Endodermal cell (in vitro differentiated cells): ENCODE results near the gene DPPA2. TPM values are rescaled to one million over a fixed set of nuclear protein-coding genes. Genes with fewer than 3 reads are reported as not detected.
A peak's percentile ranks its signal among the peaks of the same experiment; 100 is the strongest.

ENCODE experiments used
- DNase-seq: peaks from one replicate; pipeline ENCODE4 v3.0.0-alpha.2; 2017
- H3K27ac ChIP-seq: 2 replicates; pipeline ENCODE4 v1.5.1; 2013; ENCODE audit warnings: mild to moderate bottlenecking, low read depth, low read length, moderate library complexity
- H3K27me3 ChIP-seq: 2 replicates; pipeline ENCODE4 v1.6.1; 2013; ENCODE audit warnings: mild to moderate bottlenecking, low read length, moderate library complexity; ENCODE audit not compliant: insufficient read depth, control insufficient read depth, poor library complexity, severe bottlenecking
- H3K36me3 ChIP-seq: 2 replicates; pipeline ENCODE4 v1.7.0; 2013; ENCODE audit warnings: mild to moderate bottlenecking, low read length, moderate library complexity; ENCODE audit not compliant: control insufficient read depth, insufficient read depth
- H3K4me1 ChIP-seq: one replicate; pipeline ENCODE4 v1.7.0; 2013; ENCODE audit warnings: low read length; ENCODE audit not compliant: control insufficient read depth, insufficient read depth
- H3K4me3 ChIP-seq: 2 replicates; pipeline ENCODE4 v1.5.1; 2013; ENCODE audit warnings: mild to moderate bottlenecking, low read length, moderate library complexity
- H3K9ac ChIP-seq: 2 replicates; pipeline ENCODE4 v1.6.1; 2013; ENCODE audit warnings: mild to moderate bottlenecking, low read length, moderate library complexity; ENCODE audit not compliant: poor library complexity, severe bottlenecking; ENCODE audit errors: extremely low read depth
- H3K9me3 ChIP-seq: 2 replicates; pipeline ENCODE4 v1.6.1; 2013; ENCODE audit warnings: mild to moderate bottlenecking, low read length, moderate library complexity; ENCODE audit not compliant: control insufficient read depth
- H3K27ac Mint-ChIP-seq: 2 replicates; pipeline ENCODE4 v1.8.0; 2020; ENCODE audit warnings: mixed read lengths
- H3K27me3 Mint-ChIP-seq: 2 replicates; pipeline ENCODE4 v1.8.0; 2021; ENCODE audit warnings: mild to moderate bottlenecking, mixed read lengths; ENCODE audit not compliant: insufficient read depth
- H3K36me3 Mint-ChIP-seq: 2 replicates; pipeline ENCODE4 v1.8.0; 2020; ENCODE audit warnings: low read depth, mixed read lengths
- H3K4me1 Mint-ChIP-seq: 2 replicates; pipeline ENCODE4 v1.8.0; 2020; ENCODE audit warnings: mixed read lengths
- H3K4me3 Mint-ChIP-seq: 2 replicates; pipeline ENCODE4 v1.8.0; 2020; ENCODE audit warnings: mild to moderate bottlenecking, moderate library complexity, mixed read lengths
- H3K9me3 Mint-ChIP-seq: 2 replicates; pipeline ENCODE4 v1.8.0; 2020; ENCODE audit warnings: mild to moderate bottlenecking, mixed read lengths
- CTCF ChIP-seq: fragments of 200-600 bp; sonication (generic); conservative IDR thresholded peaks from 2 replicates; pipeline ENCODE4 v1.5.0; 2021; ENCODE audit warnings: antibody characterized with exemption, mild to moderate bottlenecking
- WGBS, 2 experiments: methylation state at CpG; one replicate each; pipeline versions ENCODE4 v1.1.5 to v1.1.7; 2013; ENCODE audit warnings: missing lambda C conversion rate in 2 of 2, mixed read lengths in 1 of 2; ENCODE audit not compliant: insufficient coverage in 1 of 2, insufficient read length in 1 of 2; 5-methylcytosine and 5-hydroxymethylcytosine counted together
- total RNA-seq, 2 donors: library from RNA; stranded (reverse); fragmentation: NEBNext Ultra II Directional in 1 of 2; extraction: Animal tissue kit (Norgen Biotek cat#: 25700) in 1 of 2; gene quantifications; 2 replicates in 1 of 2; 3 replicates in 1 of 2; pipeline ENCODE4 v1.2.1, GENCODE V29; 2021

DPPA2 gene
- total RNA-seq, 2 donors from 2014 or later, result 1.7 to 3.1 TPM

- no peak overlapping the region for H3K27ac Mint-ChIP-seq
- Histone ChIP-seq H3K27me3 (no peaks in the 10 kb centered on the region), H3K9ac (no peak overlapping the region), H3K4me1 (no peaks in the 10 kb centered on the region), H3K4me3 (no peak overlapping the region), H3K36me3 (no peaks in the 10 kb centered on the region), H3K27ac (no peak overlapping the region), H3K9me3 (no peaks in the 10 kb centered on the region)
- TF ChIP-seq CTCF, result no peak
- H3K36me3 Mint-ChIP-seq, result peaks cover under 1% of the 10 kb centered on the region
- H3K9me3 Mint-ChIP-seq, result no peaks in the 10 kb centered on the region
- H3K4me1 Mint-ChIP-seq, result peaks cover 5% of the 10 kb centered on the region
- H3K4me3 Mint-ChIP-seq, result no peak overlapping the region
- H3K27me3 Mint-ChIP-seq, result no peaks in the 10 kb centered on the region
- 92% methylated on average over 3 of the region's 3 CpGs; no CpG with 5 or more reads in 1 of the 2 experiments for WGBS, 2 experiments
- no peak for DNase-seq
These were observed 30.5 kb upstream of the DPPA2 start for GRCh38 chr3:109346770-109347295.

DNA sequence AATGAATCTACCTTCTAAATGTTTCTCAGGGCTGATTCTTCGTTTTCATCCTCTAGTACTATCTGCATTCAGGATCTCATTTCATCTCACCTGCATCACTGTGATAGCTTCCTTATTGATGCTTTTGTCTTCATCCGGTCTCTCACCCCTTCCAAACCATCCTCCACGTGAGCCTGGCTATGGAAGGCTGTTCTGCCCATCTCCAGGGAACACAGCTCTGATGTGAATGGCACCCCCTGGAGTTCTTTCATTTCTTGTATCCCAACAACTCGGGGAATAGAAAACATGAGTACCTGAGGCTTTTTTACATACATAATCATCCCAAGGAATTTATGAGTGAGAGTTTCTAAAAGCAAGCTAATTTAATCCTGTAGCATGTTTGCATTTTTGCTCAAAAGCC lies 29.8 kb upstream of the DPPA2 start:
- DNase-seq, result peak; percentile 57

GRCh38 chr3:109339714-109340648 lies 23.7 kb upstream of the DPPA2 start:
- Histone ChIP-seq H3K36me3 (no peaks in the 10 kb centered on the region), H3K9me3 (no peaks in the 10 kb centered on the region), H3K27ac (no peak overlapping the region), H3K4me1 (no peaks in the 10 kb centered on the region), H3K4me3 (no peak overlapping the region), H3K9ac (no peak overlapping the region), H3K27me3 (no peaks in the 10 kb centered on the region)
- no peaks in the 10 kb centered on the region for H3K9me3 Mint-ChIP-seq
- H3K27me3 Mint-ChIP-seq, result no peaks in the 10 kb centered on the region
- no peak for TF ChIP-seq CTCF
- H3K4me1 Mint-ChIP-seq, result peaks cover 17% of the 10 kb centered on the region
- WGBS, 2 experiments, result 55% methylated on average over 4 of the region's 5 CpGs; no CpG with 5 or more reads in 1 of the 2 experiments
- peak; percentile 76 for DNase-seq
- H3K36me3 Mint-ChIP-seq, result peaks cover 12% of the 10 kb centered on the region
- peak overlapping the region; percentile 92 for H3K4me3 Mint-ChIP-seq
- peak overlapping the region; percentile 88 for H3K27ac Mint-ChIP-seq

More for the DNA sequence above, 29.8 kb upstream of the DPPA2 start:
- no peak overlapping the region for H3K4me3 ChIP-seq
- no peak overlapping the region for H3K4me3 Mint-ChIP-seq
- H3K9ac ChIP-seq, result no peak overlapping the region
- no peaks in the 10 kb centered on the region for H3K36me3 ChIP-seq
- peaks cover 1% of the 10 kb centered on the region for H3K36me3 Mint-ChIP-seq
- no peak for TF ChIP-seq CTCF
- H3K4me1 Mint-ChIP-seq, result peaks cover 5% of the 10 kb centered on the region
- no peaks in the 10 kb centered on the region for H3K9me3 ChIP-seq
- H3K4me1 ChIP-seq, result no peaks in the 10 kb centered on the region
- no peak overlapping the region for H3K27ac Mint-ChIP-seq
- H3K27ac ChIP-seq, result no peak overlapping the region
- no peaks in the 10 kb centered on the region for H3K9me3 Mint-ChIP-seq
- H3K27me3 ChIP-seq, result no peaks in the 10 kb centered on the region
- H3K27me3 Mint-ChIP-seq, result no peaks in the 10 kb centered on the region
- 67 to 85% methylated on average over 2 to 4 of the region's 4 CpGs for WGBS, 2 experiments
